Panc1 (cell line): ENCODE results near the gene SMIM12. TPM values are rescaled to one million over a fixed set of nuclear protein-coding genes. Genes with fewer than 3 reads are reported as not detected.

Experiments
- ATAC-seq: fragments of 200-7000 bp; cut with Tn5 transposase; 2 replicates; pipeline ENCODE4 v1.9.1; 2020; ENCODE audit warnings: mild to moderate bottlenecking, moderate library complexity
- BruUV-seq: library from RNA; stranded (reverse); fragments of 400-500 nt; replicated peaks from 2 replicates; lab custom pipeline; 2021; lab: Mats Ljungman, UMichigan
- CTCF ChIA-PET: fragments of 300-600 bp; sonication (Branson Sonifier 250); formaldehyde crosslinking; loops from one replicate; lab custom pipeline; 2022; ENCODE audit warnings: antibody characterized with exemption; lab: Charles Lee
- POLR2A ChIA-PET: fragments of 300-600 bp; sonication (Branson Sonifier 250); formaldehyde crosslinking; loops from one replicate; lab custom pipeline; 2022; ENCODE audit warnings: antibody characterized with exemption; lab: Charles Lee
- DNase-seq: peaks from one replicate; pipeline ENCODE4 v3.0.0-alpha.2; 2010; ENCODE audit warnings: low read depth, low spot score
- H3K27ac ChIP-seq: 2 replicates; pipeline ENCODE4 v1.5.1; 2011; ENCODE audit warnings: mild to moderate bottlenecking, low read length, inconsistent platforms
- H3K27me3 ChIP-seq: fragments of 200-500 bp; sonication (Bioruptor generic); 2 replicates; pipeline ENCODE4 v1.6.0; 2014; ENCODE audit warnings: low read length, inconsistent platforms; ENCODE audit not compliant: control insufficient read depth, insufficient read depth
- H3K36me3 ChIP-seq: fragments of 200-500 bp; sonication (Bioruptor generic); 2 replicates; pipeline ENCODE4 v1.5.1; 2014; ENCODE audit warnings: inconsistent platforms, mild to moderate bottlenecking, low read length, moderate library complexity; ENCODE audit not compliant: control insufficient read depth, insufficient read depth
- H3K4me1 ChIP-seq: 2 replicates; pipeline ENCODE4 v1.5.1; 2011; ENCODE audit warnings: inconsistent platforms, mild to moderate bottlenecking, low read length, moderate library complexity; ENCODE audit not compliant: control insufficient read depth, insufficient read depth
- H3K4me3 ChIP-seq, 2 experiments: 2 replicates each; pipeline ENCODE4 v1.5.1; 2011 to 2012; ENCODE audit warnings: low read depth in 2 of 2, low read length in 2 of 2, mild to moderate bottlenecking in 2 of 2, inconsistent platforms in 1 of 2, moderate library complexity in 1 of 2
- H3K9me3 ChIP-seq: fragments of 200-500 bp; sonication (Bioruptor generic); 2 replicates; pipeline ENCODE4 v1.5.1; 2014; ENCODE audit warnings: low read depth, mild to moderate bottlenecking, inconsistent platforms, low read length, moderate library complexity; ENCODE audit not compliant: control insufficient read depth, insufficient read depth
- POLR2AphosphoS5 ChIP-seq: IDR thresholded peaks from 2 replicates; pipeline ENCODE4 v1.6.1; 2012; ENCODE audit warnings: mild to moderate bottlenecking, low read depth, low read length, moderate library complexity
- SIN3A ChIP-seq: IDR thresholded peaks from 2 replicates; pipeline ENCODE4 v1.6.1; 2012; ENCODE audit warnings: low read depth, mild to moderate bottlenecking, low read length, moderate library complexity, borderline replicate concordance; ENCODE audit not compliant: insufficient read depth
- TCF7L2 ChIP-seq: IDR thresholded peaks from 2 replicates; pipeline ENCODE4 v1.6.1; 2011; ENCODE audit warnings: mild to moderate bottlenecking, low read depth, low read length, inconsistent platforms
- in situ Hi-C: cut with HindIII; loops from 2 replicates; pipeline ENCODE4 v1.10.0; 2016; ENCODE audit warnings: low sequenced_read_pairs, low pct_unique_long_range_greater_than_20kb
- intact Hi-C: fragments of 100-400 bp; cut with micrococcal nuclease; formaldehyde crosslinking; loops from one replicate; pipeline ENCODE4 v1.10.0; 2022; ENCODE audit not compliant: unreplicated experiment
- total RNA-seq: library from RNA; stranded (reverse); gene quantifications from one replicate; pipeline ENCODE4 v1.2.1, GENCODE V29; 2021; ENCODE audit not compliant: unreplicated experiment
- TF ChIP-seq, protein P1 (sequence below), 2 experiments: IDR thresholded peaks; 2 replicates each; pipeline ENCODE4 v1.6.1; 2011 to 2012; ENCODE audit warnings: low read depth in 2 of 2, control low read depth in 1 of 2, low read length in 1 of 2, mild to moderate bottlenecking in 1 of 2, moderate library complexity in 1 of 2; ENCODE audit not compliant: insufficient read depth in 1 of 2
- TF ChIP-seq, protein P2 (sequence below): fragments of 450-650 bp; IDR thresholded peaks from 2 replicates; pipeline ENCODE4 v1.5.1; 2017; ENCODE audit warnings: mild to moderate bottlenecking

The SMIM12 gene
- total RNA-seq, 1 experiment from 2014 or later, result 47.5 TPM

- intact Hi-C loops (no loop called here), in situ Hi-C loops (no loop called here)
- Histone ChIP-seq H3K36me3 (no peaks in the 10 kb centered on the region), H3K9me3 (no peaks in the 10 kb centered on the region), H3K4me3 (no peak overlapping the region), H3K27ac (no peak overlapping the region), H3K4me1 (no peaks in the 10 kb centered on the region), H3K27me3 (no peaks in the 10 kb centered on the region)
- ChIA-PET CTCF (no interaction called here), POLR2A (no interaction called here)
- DNase-seq (no peak), ATAC-seq (no peak)
- no TSS peak for BruUV-seq
- TF ChIP-seq SIN3A (no peak), POLR2AphosphoS5 (no peak), TCF7L2 (no peak)
- TF ChIP-seq, protein P1, sequence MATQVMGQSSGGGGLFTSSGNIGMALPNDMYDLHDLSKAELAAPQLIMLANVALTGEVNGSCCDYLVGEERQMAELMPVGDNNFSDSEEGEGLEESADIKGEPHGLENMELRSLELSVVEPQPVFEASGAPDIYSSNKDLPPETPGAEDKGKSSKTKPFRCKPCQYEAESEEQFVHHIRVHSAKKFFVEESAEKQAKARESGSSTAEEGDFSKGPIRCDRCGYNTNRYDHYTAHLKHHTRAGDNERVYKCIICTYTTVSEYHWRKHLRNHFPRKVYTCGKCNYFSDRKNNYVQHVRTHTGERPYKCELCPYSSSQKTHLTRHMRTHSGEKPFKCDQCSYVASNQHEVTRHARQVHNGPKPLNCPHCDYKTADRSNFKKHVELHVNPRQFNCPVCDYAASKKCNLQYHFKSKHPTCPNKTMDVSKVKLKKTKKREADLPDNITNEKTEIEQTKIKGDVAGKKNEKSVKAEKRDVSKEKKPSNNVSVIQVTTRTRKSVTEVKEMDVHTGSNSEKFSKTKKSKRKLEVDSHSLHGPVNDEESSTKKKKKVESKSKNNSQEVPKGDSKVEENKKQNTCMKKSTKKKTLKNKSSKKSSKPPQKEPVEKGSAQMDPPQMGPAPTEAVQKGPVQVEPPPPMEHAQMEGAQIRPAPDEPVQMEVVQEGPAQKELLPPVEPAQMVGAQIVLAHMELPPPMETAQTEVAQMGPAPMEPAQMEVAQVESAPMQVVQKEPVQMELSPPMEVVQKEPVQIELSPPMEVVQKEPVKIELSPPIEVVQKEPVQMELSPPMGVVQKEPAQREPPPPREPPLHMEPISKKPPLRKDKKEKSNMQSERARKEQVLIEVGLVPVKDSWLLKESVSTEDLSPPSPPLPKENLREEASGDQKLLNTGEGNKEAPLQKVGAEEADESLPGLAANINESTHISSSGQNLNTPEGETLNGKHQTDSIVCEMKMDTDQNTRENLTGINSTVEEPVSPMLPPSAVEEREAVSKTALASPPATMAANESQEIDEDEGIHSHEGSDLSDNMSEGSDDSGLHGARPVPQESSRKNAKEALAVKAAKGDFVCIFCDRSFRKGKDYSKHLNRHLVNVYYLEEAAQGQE (IDR thresholded peaks at IDR 0.05; ENCODE audit: insufficient read depth in 1 of 2, low read depth in 2 of 2, low read length in 1 of 2), result no peak
- TF ChIP-seq, protein P2, sequence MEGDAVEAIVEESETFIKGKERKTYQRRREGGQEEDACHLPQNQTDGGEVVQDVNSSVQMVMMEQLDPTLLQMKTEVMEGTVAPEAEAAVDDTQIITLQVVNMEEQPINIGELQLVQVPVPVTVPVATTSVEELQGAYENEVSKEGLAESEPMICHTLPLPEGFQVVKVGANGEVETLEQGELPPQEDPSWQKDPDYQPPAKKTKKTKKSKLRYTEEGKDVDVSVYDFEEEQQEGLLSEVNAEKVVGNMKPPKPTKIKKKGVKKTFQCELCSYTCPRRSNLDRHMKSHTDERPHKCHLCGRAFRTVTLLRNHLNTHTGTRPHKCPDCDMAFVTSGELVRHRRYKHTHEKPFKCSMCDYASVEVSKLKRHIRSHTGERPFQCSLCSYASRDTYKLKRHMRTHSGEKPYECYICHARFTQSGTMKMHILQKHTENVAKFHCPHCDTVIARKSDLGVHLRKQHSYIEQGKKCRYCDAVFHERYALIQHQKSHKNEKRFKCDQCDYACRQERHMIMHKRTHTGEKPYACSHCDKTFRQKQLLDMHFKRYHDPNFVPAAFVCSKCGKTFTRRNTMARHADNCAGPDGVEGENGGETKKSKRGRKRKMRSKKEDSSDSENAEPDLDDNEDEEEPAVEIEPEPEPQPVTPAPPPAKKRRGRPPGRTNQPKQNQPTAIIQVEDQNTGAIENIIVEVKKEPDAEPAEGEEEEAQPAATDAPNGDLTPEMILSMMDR, result no peak
Observed at GRCh38 chr1:34842073-34842472, 17.5 kb downstream of the SMIM12 start.

DNA sequence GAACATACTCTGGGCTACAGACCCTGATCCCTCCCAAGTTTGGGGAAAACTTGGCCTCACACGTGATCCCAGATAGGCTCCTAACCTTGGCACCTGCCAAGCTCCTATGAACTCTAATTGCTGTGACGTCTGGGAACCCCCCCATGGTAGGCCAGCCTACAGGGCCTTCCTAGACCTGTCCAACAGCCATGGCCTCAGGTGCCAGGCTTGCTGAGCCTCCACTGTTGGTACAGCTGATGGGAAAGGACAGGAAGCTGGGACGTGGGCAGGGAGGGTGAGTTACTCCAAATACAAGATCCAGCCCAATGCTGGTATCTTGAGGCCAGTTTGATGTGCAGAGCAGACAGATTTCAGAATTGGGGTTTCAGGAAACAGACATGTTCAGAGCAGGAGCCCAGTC, 19.1 kb downstream of the SMIM12 start:
- Histone ChIP-seq H3K4me1 (no peaks in the 10 kb centered on the region), H3K27ac (no peak overlapping the region), H3K9me3 (no peaks in the 10 kb centered on the region), H3K27me3 (no peaks in the 10 kb centered on the region), H3K36me3 (no peaks in the 10 kb centered on the region), H3K4me3 (no peak overlapping the region)
- DNase-seq (no peak), ATAC-seq (no peak)
- ChIA-PET POLR2A (no interaction called here), CTCF (no interaction called here)
- in situ Hi-C loops, result no loop called here
- intact Hi-C loops, result no loop called here
- TF ChIP-seq, protein P1 (IDR thresholded peaks at IDR 0.05; ENCODE audit: insufficient read depth in 1 of 2, low read depth in 2 of 2, low read length in 1 of 2), result no peak
- TF ChIP-seq SIN3A (no peak), POLR2AphosphoS5 (no peak), TCF7L2 (no peak)
- TF ChIP-seq, protein P2, result no peak
- BruUV-seq, result no TSS peak
